ENCODE results near the gene LCP2. TPM values are rescaled to one million over a fixed set of nuclear protein-coding genes. Genes with fewer than 3 reads are reported as not detected.

The LCP2 gene
- total RNA-seq (100 to 1,000 TPM; 291 to 414 (median 306) TPM), polyA plus RNA-seq (100 to 1,000 TPM; 189 to 295 TPM), total RNA-seq (203 reads per million, percentile 93 among the genes with 10 or more reads in this experiment)

- no peaks in the 10 kb centered on the region for H3K9me3 ChIP-seq (ENCODE audit: control insufficient read depth in 2 of 3, low read length in 3 of 3)
- DNase-seq, result peak in 8 of 9 donors; percentile 47 to 66 (median 54)
- Mint-ChIP-seq H3K27me3 (no peaks in the 10 kb centered on the region), H3K9me3 (peaks cover 0 to 2% (median 0%) of the 10 kb centered on the region in 11 donors), H3K4me1 (peaks cover 50 to 72% (median 68%) of the 10 kb centered on the region in 7 donors), H3K4me3 (peak within 1 kb of the TSS; percentile 92 to 100 (median 98)), H3K27ac (peak within 1 kb of the TSS; percentile 93 to 98 (median 95)), H3K36me3 (peaks cover 33 to 48% (median 45%) of the 10 kb centered on the region in 5 donors)
- no peaks in the 10 kb centered on the region for H3K27me3 ChIP-seq (ENCODE audit: control insufficient read depth in 2 of 2, insufficient read depth in 2 of 2, low read length in 2 of 2)
- ATAC-seq, result peak; percentile 65
- peak within 1 kb of the TSS; percentile 92 for H3K4me3 ChIP-seq (ENCODE audit: low read length)
- ChIA-PET POLR2A (interaction anchor here (0.6 to 39.5 kb wide), 10 partner anchors 8 to 1902 kb away, joined by 3 to 1119 read pairs (median 30); partner anchors contain the start of gene LCP2), CTCF (interaction anchor here (0.6 to 18.6 kb wide), 12 partner anchors 8 to 75 kb away, joined by 3 to 430 read pairs (median 4); no protein-coding TSS in a partner anchor)
- intact Hi-C loops (cut with micrococcal nuclease), result loop anchor here (1.0 to 2.0 kb wide), 8 partner anchors 11 to 71 kb away; no protein-coding TSS in a partner anchor
- H3K4me1 ChIP-seq (ENCODE audit: control insufficient read depth in 2 of 2, insufficient read depth in 2 of 2, low read length in 2 of 2), result peaks cover 56% of the 10 kb centered on the region in 2 donors
- H3K36me3 ChIP-seq (ENCODE audit: control insufficient read depth in 2 of 3, insufficient read depth in 3 of 3, low read length in 3 of 3), result peaks cover 3 to 27% (median 9%) of the 10 kb centered on the region in 3 experiments
- H3K27ac ChIP-seq (ENCODE audit: low read depth, low read length), result peak within 1 kb of the TSS; percentile 88
Measured at GRCh38 chr5:170297589-170298462, at the start of gene LCP2. TSS of gene LCP2 (minus strand) at chr5:170297777. CDS start at chr5:170297611, 166 bp downstream.

- H3K4me1 Mint-ChIP-seq, result peaks cover 0 to 9% (median 0%) of the 10 kb centered on the region in 7 donors
- POLR2A ChIA-PET, result interaction anchor here (1.2 kb wide), 1 partner anchor 9 kb away, joined by 4 read pairs; no protein-coding TSS in a partner anchor
- CTCF ChIA-PET, result interaction anchor here (0.8 to 1.2 kb wide), 2 partner anchors 71 to 73 kb away, joined by 3 read pairs; no protein-coding TSS in a partner anchor
Measured at GRCh38 chr5:170347022-170347567, 49.5 kb upstream of the LCP2 start.

DNA sequence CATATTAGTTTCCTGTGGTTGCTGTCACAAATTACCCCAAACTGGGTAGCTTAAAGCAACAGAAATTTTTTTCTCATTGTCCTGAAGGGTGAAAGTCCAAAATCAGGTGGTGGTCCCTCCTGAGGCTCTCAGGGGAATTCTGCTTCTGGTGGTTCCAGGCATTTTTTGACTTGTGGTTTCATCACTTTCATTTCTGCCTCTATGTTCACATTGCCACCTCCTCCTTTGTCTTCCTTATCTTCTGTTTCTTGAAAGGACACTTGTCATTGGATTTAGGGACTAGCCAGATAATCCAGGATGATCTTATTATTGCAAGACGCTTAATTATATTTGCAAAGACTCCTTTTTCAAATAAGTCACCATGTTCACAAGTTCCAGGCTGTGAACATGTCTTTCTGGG is 48.4 kb upstream of the LCP2 start:
- Histone ChIP-seq H3K4me3 (ENCODE audit: low read length) (no peak overlapping the region), H3K9me3 (ENCODE audit: control insufficient read depth in 2 of 3, low read length in 3 of 3) (no peaks in the 10 kb centered on the region), H3K4me1 (ENCODE audit: control insufficient read depth in 2 of 2, insufficient read depth in 2 of 2, low read length in 2 of 2) (no peaks in the 10 kb centered on the region), H3K27ac (ENCODE audit: low read depth, low read length) (no peak overlapping the region), H3K36me3 (ENCODE audit: control insufficient read depth in 2 of 3, insufficient read depth in 3 of 3, low read length in 3 of 3) (no peaks in the 10 kb centered on the region), H3K27me3 (ENCODE audit: control insufficient read depth in 2 of 2, insufficient read depth in 2 of 2, low read length in 2 of 2) (no peaks in the 10 kb centered on the region)
- DNase-seq (no peak), ATAC-seq (no peak)
- intact Hi-C loops (cut with micrococcal nuclease), result no loop called here
- Mint-ChIP-seq H3K27ac (no peak overlapping the region), H3K4me3 (no peak overlapping the region), H3K4me1 (peaks cover 0 to 9% (median 0%) of the 10 kb centered on the region in 7 donors), H3K36me3 (peaks cover 0 to 5% (median 2%) of the 10 kb centered on the region in 5 donors), H3K9me3 (peaks cover 0 to 4% (median 0%) of the 10 kb centered on the region in 11 donors), H3K27me3 (peaks cover 8 to 45% (median 16%) of the 10 kb centered on the region in 5 donors)
- POLR2A ChIA-PET, result no interaction called here
- CTCF ChIA-PET, result interaction anchor here (0.5 to 1.2 kb wide), 2 partner anchors 78 to 365 kb away, joined by 3 read pairs; no protein-coding TSS in a partner anchor

More at GRCh38 chr5:170347022-170347567, 49.5 kb upstream of the LCP2 start:
- ATAC-seq (no peak), DNase-seq (no peak)
- intact Hi-C loops (cut with micrococcal nuclease), result no loop called here
- H3K4me3 Mint-ChIP-seq, result no peak overlapping the region
- peaks cover 0 to 4% (median 0%) of the 10 kb centered on the region in 11 donors for H3K9me3 Mint-ChIP-seq
- H3K36me3 Mint-ChIP-seq, result peaks cover 0 to 5% (median 2%) of the 10 kb centered on the region in 5 donors
- no peaks in the 10 kb centered on the region for H3K4me1 ChIP-seq (ENCODE audit: control insufficient read depth in 2 of 2, insufficient read depth in 2 of 2, low read length in 2 of 2)
- no peak overlapping the region for H3K27ac ChIP-seq (ENCODE audit: low read depth, low read length)
- no peaks in the 10 kb centered on the region for H3K27me3 ChIP-seq (ENCODE audit: control insufficient read depth in 2 of 2, insufficient read depth in 2 of 2, low read length in 2 of 2)
- no peaks in the 10 kb centered on the region for H3K36me3 ChIP-seq (ENCODE audit: control insufficient read depth in 2 of 3, insufficient read depth in 3 of 3, low read length in 3 of 3)
- H3K27me3 Mint-ChIP-seq, result peaks cover 8 to 53% (median 16%) of the 10 kb centered on the region in 5 donors
- no peak overlapping the region for H3K4me3 ChIP-seq (ENCODE audit: low read length)
- no peaks in the 10 kb centered on the region for H3K9me3 ChIP-seq (ENCODE audit: control insufficient read depth in 2 of 3, low read length in 3 of 3)
- no peak overlapping the region for H3K27ac Mint-ChIP-seq

- Histone ChIP-seq H3K27me3 (ENCODE audit: control insufficient read depth in 2 of 2, insufficient read depth in 2 of 2, low read length in 2 of 2) (no peaks in the 10 kb centered on the region), H3K36me3 (ENCODE audit: control insufficient read depth in 2 of 3, insufficient read depth in 3 of 3, low read length in 3 of 3) (no peaks in the 10 kb centered on the region), H3K4me3 (ENCODE audit: low read length) (no peak overlapping the region), H3K9me3 (ENCODE audit: control insufficient read depth in 2 of 3, low read length in 3 of 3) (no peaks in the 10 kb centered on the region), H3K27ac (ENCODE audit: low read depth, low read length) (no peak overlapping the region), H3K4me1 (ENCODE audit: control insufficient read depth in 2 of 2, insufficient read depth in 2 of 2, low read length in 2 of 2) (peaks cover 6 to 8% of the 10 kb centered on the region in 2 donors)
- H3K4me1 Mint-ChIP-seq, result peaks cover 0 to 13% (median 9%) of the 10 kb centered on the region in 7 donors
- intact Hi-C loops (cut with micrococcal nuclease), result no loop called here
- DNase-seq (no peak), ATAC-seq (no peak)
- POLR2A ChIA-PET, result interaction anchor here (1.8 to 7.1 kb wide), 2 partner anchors 68 to 77 kb away, joined by 6 to 59 read pairs; no protein-coding TSS in a partner anchor
- no peak overlapping the region for H3K27ac Mint-ChIP-seq
- no peak overlapping the region for H3K4me3 Mint-ChIP-seq
- H3K27me3 Mint-ChIP-seq, result peaks cover 0 to 23% (median 8%) of the 10 kb centered on the region in 5 donors
- CTCF ChIA-PET, result interaction anchor here (1.4 to 7.3 kb wide), 3 partner anchors 47 to 118 kb away, joined by 4 to 278 read pairs (median 177); no protein-coding TSS in a partner anchor
- H3K36me3 Mint-ChIP-seq, result peaks cover 0 to 5% (median 2%) of the 10 kb centered on the region in 5 donors
- H3K9me3 Mint-ChIP-seq, result peaks cover 0 to 4% (median 0%) of the 10 kb centered on the region in 11 donors
Measured at GRCh38 chr5:170343177-170343576, 45.6 kb upstream of the LCP2 start.

- peaks cover 6 to 18% of the 10 kb centered on the region in 2 donors for H3K4me1 ChIP-seq (ENCODE audit: control insufficient read depth in 2 of 2, insufficient read depth in 2 of 2, low read length in 2 of 2)
- Mint-ChIP-seq H3K36me3 (peaks cover 0 to 5% (median 2%) of the 10 kb centered on the region in 5 donors), H3K4me3 (no peak overlapping the region), H3K9me3 (peaks cover 0 to 4% (median 0%) of the 10 kb centered on the region in 11 donors), H3K27me3 (peaks cover 0 to 16% (median 0%) of the 10 kb centered on the region in 5 donors), H3K27ac (no peak overlapping the region), H3K4me1 (peaks cover 0 to 20% (median 17%) of the 10 kb centered on the region in 7 donors)
- ChIA-PET CTCF (interaction anchor here (0.6 to 7.3 kb wide), 6 partner anchors 39 to 371 kb away, joined by 3 to 278 read pairs (median 4); no protein-coding TSS in a partner anchor), POLR2A (interaction anchor here (1.1 to 7.1 kb wide), 3 partner anchors 47 to 76 kb away, joined by 3 to 59 read pairs (median 6); no protein-coding TSS in a partner anchor)
- ATAC-seq (no peak), DNase-seq (no peak)
- no peaks in the 10 kb centered on the region for H3K9me3 ChIP-seq (ENCODE audit: control insufficient read depth in 2 of 3, low read length in 3 of 3)
- H3K27me3 ChIP-seq (ENCODE audit: control insufficient read depth in 2 of 2, insufficient read depth in 2 of 2, low read length in 2 of 2), result no peaks in the 10 kb centered on the region
- intact Hi-C loops (cut with micrococcal nuclease), result no loop called here
- no peak overlapping the region for H3K27ac ChIP-seq (ENCODE audit: low read depth, low read length)
- no peak overlapping the region for H3K4me3 ChIP-seq (ENCODE audit: low read length)
- no peaks in the 10 kb centered on the region for H3K36me3 ChIP-seq (ENCODE audit: control insufficient read depth in 2 of 3, insufficient read depth in 3 of 3, low read length in 3 of 3)
Measured at GRCh38 chr5:170342153-170342725, 44.7 kb upstream of the LCP2 start.
